A549 (cell line): ENCODE measurements around the gene HMG20A.

Experiments used
- BCL3 ChIP-seq: fragments of >200 bp; sonication (Bioruptor Twin); formaldehyde crosslinking; IDR thresholded peaks from 3 replicates; pipeline ENCODE4 v1.6.1; 2016
- EP300 ChIP-seq, 2 experiments: fragments of >200 bp; sonication (Bioruptor Twin); formaldehyde crosslinking; IDR thresholded peaks; 2 replicates in 1 of 2; 3 replicates in 1 of 2; pipeline ENCODE4 v1.6.1; 2016 to 2017
- MYC ChIP-seq: IDR thresholded peaks from 2 replicates; pipeline ENCODE4 v1.6.1; 2012; ENCODE audit warnings: mild to moderate bottlenecking, inconsistent platforms, low read length, improper control_type of control experiment, borderline replicate concordance
- NPAS2 ChIP-seq: fragments of 250-450 bp; sonication (Bioruptor Pico); IDR thresholded peaks from 2 replicates; pipeline ENCODE4 v1.8.0; 2022; ENCODE audit warnings: mild to moderate bottlenecking, moderate library complexity, borderline replicate concordance
- PBX3 ChIP-seq: IDR thresholded peaks from 2 replicates; pipeline ENCODE4 v1.6.1; 2012
- POLR2A ChIP-seq: IDR thresholded peaks from 2 replicates; pipeline ENCODE4 v1.6.1; 2012; ENCODE audit warnings: mild to moderate bottlenecking, low read length
- RAD21 ChIP-seq, 2 experiments: fragments of >200 bp in 1 of 2; sonication (Bioruptor Twin) in 1 of 2; formaldehyde crosslinking in 1 of 2; IDR thresholded peaks in 1 of 2; conservative IDR thresholded peaks in 1 of 2; 2 replicates in 1 of 2; 3 replicates in 1 of 2; pipeline ENCODE4 v1.6.1; 2012 to 2018; ENCODE audit warnings: inconsistent platforms in 1 of 2
- TF ChIP-seq, protein P1 (sequence below): IDR thresholded peaks from 2 replicates; pipeline ENCODE4 v1.6.1; 2012
- TF ChIP-seq, protein P2 (sequence below): fragments of >200 bp; sonication (Bioruptor Twin); formaldehyde crosslinking; IDR thresholded peaks from 3 replicates; pipeline ENCODE4 v1.5.1; 2016

DNA sequence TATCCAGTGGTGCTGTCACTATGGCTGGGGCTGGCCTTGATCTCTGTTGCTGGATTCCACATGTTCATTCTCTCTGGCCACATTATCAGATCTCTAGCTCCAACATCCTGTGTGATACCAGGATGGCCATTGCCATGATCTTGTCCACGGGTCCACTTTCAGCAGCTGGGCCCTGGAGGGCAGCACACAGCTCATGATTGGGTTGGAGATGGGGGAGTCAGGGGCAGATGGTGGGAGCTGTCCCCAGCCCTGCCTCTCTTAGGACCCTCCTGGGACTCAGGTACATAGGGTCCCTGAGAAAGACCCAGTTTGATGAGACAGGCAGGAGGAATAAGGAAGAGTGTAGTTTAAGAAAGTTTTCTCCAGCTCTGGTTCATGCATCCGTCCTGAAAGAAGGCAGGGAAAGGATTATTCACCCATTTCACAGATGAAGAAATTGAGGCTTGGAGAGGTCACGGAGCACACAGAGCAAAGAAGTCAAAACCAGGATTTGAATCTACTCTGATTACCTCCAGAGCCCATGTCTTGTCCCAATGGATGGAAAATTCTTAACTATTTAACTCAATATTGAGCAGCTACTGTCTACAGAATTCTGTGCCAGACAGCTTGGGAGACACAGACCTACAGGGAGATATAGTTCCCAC is 111.5 kb downstream of the HMG20A start:
- TF ChIP-seq, protein P1, sequence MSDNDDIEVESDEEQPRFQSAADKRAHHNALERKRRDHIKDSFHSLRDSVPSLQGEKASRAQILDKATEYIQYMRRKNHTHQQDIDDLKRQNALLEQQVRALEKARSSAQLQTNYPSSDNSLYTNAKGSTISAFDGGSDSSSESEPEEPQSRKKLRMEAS, result no peak
- TF ChIP-seq, protein P2, sequence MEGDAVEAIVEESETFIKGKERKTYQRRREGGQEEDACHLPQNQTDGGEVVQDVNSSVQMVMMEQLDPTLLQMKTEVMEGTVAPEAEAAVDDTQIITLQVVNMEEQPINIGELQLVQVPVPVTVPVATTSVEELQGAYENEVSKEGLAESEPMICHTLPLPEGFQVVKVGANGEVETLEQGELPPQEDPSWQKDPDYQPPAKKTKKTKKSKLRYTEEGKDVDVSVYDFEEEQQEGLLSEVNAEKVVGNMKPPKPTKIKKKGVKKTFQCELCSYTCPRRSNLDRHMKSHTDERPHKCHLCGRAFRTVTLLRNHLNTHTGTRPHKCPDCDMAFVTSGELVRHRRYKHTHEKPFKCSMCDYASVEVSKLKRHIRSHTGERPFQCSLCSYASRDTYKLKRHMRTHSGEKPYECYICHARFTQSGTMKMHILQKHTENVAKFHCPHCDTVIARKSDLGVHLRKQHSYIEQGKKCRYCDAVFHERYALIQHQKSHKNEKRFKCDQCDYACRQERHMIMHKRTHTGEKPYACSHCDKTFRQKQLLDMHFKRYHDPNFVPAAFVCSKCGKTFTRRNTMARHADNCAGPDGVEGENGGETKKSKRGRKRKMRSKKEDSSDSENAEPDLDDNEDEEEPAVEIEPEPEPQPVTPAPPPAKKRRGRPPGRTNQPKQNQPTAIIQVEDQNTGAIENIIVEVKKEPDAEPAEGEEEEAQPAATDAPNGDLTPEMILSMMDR, result no peak
- TF ChIP-seq POLR2A, result no peak
- TF ChIP-seq RAD21 (conservative IDR thresholded peaks at IDR 0.05 in 1 of 2, IDR thresholded peaks at IDR 0.05 in 1 of 2), result no peak
- TF ChIP-seq EP300 (IDR thresholded peaks at IDR 0.05), result no peak
- TF ChIP-seq PBX3, result no peak
- TF ChIP-seq NPAS2 (CRISPR knock-in tag), result no peak
- TF ChIP-seq MYC, result no peak
- TF ChIP-seq BCL3, result no peak
